ENCODE measurements around the gene BATF. TPM values are rescaled to one million over a fixed set of nuclear protein-coding genes. Genes with fewer than 3 reads are reported as not detected.

Gene BATF
- total and polyA plus RNA-seq, 2 of the 8 experiments (the other 6 are each of a cell fraction or from before 2014, with no cell fraction given) = not detected

GRCh38 chr14:75565056-75565455 is 42.8 kb downstream of the BATF start:
- no peak overlapping the region for H2BK20ac ChIP-seq (ENCODE audit: low read length)
- no peak overlapping the region for H4K8ac ChIP-seq (ENCODE audit: extremely low read depth, insufficient read depth, low read length)
- no peak overlapping the region for H2BK15ac ChIP-seq (ENCODE audit: low read length)
- no peak overlapping the region for H2BK5ac ChIP-seq (ENCODE audit: low read depth, low read length)
- no peaks in the 10 kb centered on the region for H3K79me2 ChIP-seq (ENCODE audit: control insufficient read depth in 1 of 2, insufficient read depth in 2 of 2, low read length in 2 of 2)
- DNase-seq (ENCODE audit: low read depth in 1 of 2, low spot score in 2 of 2) (no peak), FAIRE-seq (no peak)
- POLR2A ChIA-PET (ENCODE audit: partially characterized antibody) = no interaction called here
- H2BK12ac ChIP-seq (ENCODE audit: low read depth, low read length) = no peak overlapping the region
- 90% methylated on average over 5 of the region's 5 CpGs; no CpG with 5 or more reads in 1 of the 2 experiments for WGBS, 2 experiments (ENCODE audit: extremely low coverage in 1 of 2, insufficient coverage in 1 of 2, insufficient read length in 1 of 2, insufficient replicate concordance in 2 of 2, low coverage in 1 of 2, low lambda C conversion rate in 2 of 2, missing lambda C conversion rate in 1 of 2)
- no peak overlapping the region for H3K27ac ChIP-seq (ENCODE audit: low read depth, low read length)
- H3K4me3 ChIP-seq (ENCODE audit: extremely low read depth in 1 of 4, insufficient read depth in 2 of 4, low read depth in 3 of 4, low read length in 4 of 4) = no peak overlapping the region
- no peak overlapping the region for H3K9ac ChIP-seq (replicated peaks in 1 of 4; ENCODE audit: extremely low read depth in 1 of 4, low read depth in 3 of 4, low read length in 3 of 4)
- no peaks in the 10 kb centered on the region for H3K36me3 ChIP-seq (ENCODE audit: control insufficient read depth in 2 of 4, insufficient read depth in 4 of 4, low read length in 3 of 4)
- H4K20me1 ChIP-seq (replicated peaks in 1 of 2; ENCODE audit: control insufficient read depth in 1 of 2, insufficient read depth in 2 of 2, low read length in 2 of 2) = no peaks in the 10 kb centered on the region
- H3K23me2 ChIP-seq (ENCODE audit: low read depth, low read length) = peaks cover 3% of the 10 kb centered on the region; the same call in 1 of the 2 replicates
- H4K91ac ChIP-seq (replicated peaks; ENCODE audit: insufficient read length, low read length) = no peak overlapping the region
- no peak overlapping the region for H3K23ac ChIP-seq (ENCODE audit: insufficient read length)
- no peaks in the 10 kb centered on the region for H3K9me3 ChIP-seq (ENCODE audit: insufficient read depth in 2 of 2, low read depth in 1 of 2, low read length in 1 of 2)
- H3K56ac ChIP-seq (replicated peaks; ENCODE audit: insufficient read length, low read depth, low read length) = no peak overlapping the region
- no peak overlapping the region for H3K4me2 ChIP-seq (ENCODE audit: insufficient read depth in 1 of 2, low read depth in 2 of 2, low read length in 2 of 2)
- no peak overlapping the region for H3K4ac ChIP-seq (replicated peaks; ENCODE audit: insufficient read length, low read depth, low read length)
- no peak overlapping the region for H4K5ac ChIP-seq (ENCODE audit: insufficient read length, low read depth, low read length)
- H2AFZ ChIP-seq (ENCODE audit: low read length) = no peak overlapping the region
- no peak overlapping the region for H3K18ac ChIP-seq (ENCODE audit: extremely low read depth, low read length)
- CTCF ChIA-PET (ENCODE audit: partially characterized antibody) = interaction anchor here (1.1 to 10.5 kb wide), 2 partner anchors 42 to 76 kb away, joined by 3 to 135 read pairs; partner anchors contain the start of gene BATF
- no peak overlapping the region for H2BK120ac ChIP-seq (replicated peaks; ENCODE audit: low read depth, low read length)
- H2AK5ac ChIP-seq (ENCODE audit: low read depth, low read length) = no peak overlapping the region
- peaks cover 0 to 2% (median 0%) of the 10 kb centered on the region in 4 experiments; a peak in 1 of 7 replicates for H3K27me3 ChIP-seq (replicated peaks in 1 of 4; ENCODE audit: control insufficient read depth in 3 of 4, extremely low read depth in 1 of 4, insufficient read depth in 3 of 4, low read length in 3 of 4)
- no peak overlapping the region for H3K14ac ChIP-seq (ENCODE audit: insufficient read length)
- H3K4me1 ChIP-seq (replicated peaks in 1 of 4; ENCODE audit: control insufficient read depth in 3 of 4, insufficient read depth in 4 of 4, low read length in 3 of 4) = peaks cover 0 to 7% (median under 1%) of the 10 kb centered on the region in 4 experiments; a peak in 2 of 7 replicates
- no peaks in the 10 kb centered on the region; the same call in 1 of the 2 replicates for H3K79me1 ChIP-seq (ENCODE audit: low read depth, low read length)
- TF ChIP-seq SAP30 (IDR thresholded peaks at IDR 0.05; ENCODE audit: insufficient read depth, insufficient replicate concordance, low read length) (no peak), ASH2L (IDR thresholded peaks at IDR 0.05; ENCODE audit: low read length) (no peak), SIRT6 (IDR thresholded peaks at IDR 0.05; ENCODE audit: low read length) (no peak), ATF3 (IDR thresholded peaks at IDR 0.05; ENCODE audit: insufficient read depth, low read depth, low read length) (no peak), KDM1A (IDR thresholded peaks at IDR 0.05; ENCODE audit: borderline replicate concordance, low read length) (no peak), RFX5 (IDR thresholded peaks at IDR 0.05; ENCODE audit: borderline replicate concordance, low read depth, low read length) (no peak), RXRA (IDR thresholded peaks at IDR 0.05; ENCODE audit: insufficient read depth, low read depth, low read length) (no peak), YY1 (IDR thresholded peaks at IDR 0.05; ENCODE audit: low read depth, low read length) (no peak), KDM5A (IDR thresholded peaks at IDR 0.05; ENCODE audit: low read length) (no peak), SIN3A (conservative IDR thresholded peaks at IDR 0.05 in 1 of 2, IDR thresholded peaks at IDR 0.05 in 1 of 2; ENCODE audit: low read depth in 1 of 2, low read length in 2 of 2) (no peak), SP1 (IDR thresholded peaks at IDR 0.05; ENCODE audit: low read depth, low read length) (no peak)
- TF ChIP-seq, protein P1, sequence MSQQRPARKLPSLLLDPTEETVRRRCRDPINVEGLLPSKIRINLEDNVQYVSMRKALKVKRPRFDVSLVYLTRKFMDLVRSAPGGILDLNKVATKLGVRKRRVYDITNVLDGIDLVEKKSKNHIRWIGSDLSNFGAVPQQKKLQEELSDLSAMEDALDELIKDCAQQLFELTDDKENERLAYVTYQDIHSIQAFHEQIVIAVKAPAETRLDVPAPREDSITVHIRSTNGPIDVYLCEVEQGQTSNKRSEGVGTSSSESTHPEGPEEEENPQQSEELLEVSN (IDR thresholded peaks at IDR 0.05) = no peak

All from H1 (cell line).